GM18867 (cell line): ENCODE measurements around the gene KIF24.
"Not testable (repeated sequence)": the region's sequence is repeated elsewhere in the genome, so short reads cannot be mapped to it uniquely, and the experiment has no call there.

Experiments
- ATAC-seq: cut with Tn5 transposase; IDR thresholded peaks from one replicate; pipeline ENCODE4 v1.9.1; 2021; ENCODE audit warnings: mild to moderate bottlenecking, moderate library complexity; ENCODE audit not compliant: unreplicated experiment

The KIF24 gene

DNA sequence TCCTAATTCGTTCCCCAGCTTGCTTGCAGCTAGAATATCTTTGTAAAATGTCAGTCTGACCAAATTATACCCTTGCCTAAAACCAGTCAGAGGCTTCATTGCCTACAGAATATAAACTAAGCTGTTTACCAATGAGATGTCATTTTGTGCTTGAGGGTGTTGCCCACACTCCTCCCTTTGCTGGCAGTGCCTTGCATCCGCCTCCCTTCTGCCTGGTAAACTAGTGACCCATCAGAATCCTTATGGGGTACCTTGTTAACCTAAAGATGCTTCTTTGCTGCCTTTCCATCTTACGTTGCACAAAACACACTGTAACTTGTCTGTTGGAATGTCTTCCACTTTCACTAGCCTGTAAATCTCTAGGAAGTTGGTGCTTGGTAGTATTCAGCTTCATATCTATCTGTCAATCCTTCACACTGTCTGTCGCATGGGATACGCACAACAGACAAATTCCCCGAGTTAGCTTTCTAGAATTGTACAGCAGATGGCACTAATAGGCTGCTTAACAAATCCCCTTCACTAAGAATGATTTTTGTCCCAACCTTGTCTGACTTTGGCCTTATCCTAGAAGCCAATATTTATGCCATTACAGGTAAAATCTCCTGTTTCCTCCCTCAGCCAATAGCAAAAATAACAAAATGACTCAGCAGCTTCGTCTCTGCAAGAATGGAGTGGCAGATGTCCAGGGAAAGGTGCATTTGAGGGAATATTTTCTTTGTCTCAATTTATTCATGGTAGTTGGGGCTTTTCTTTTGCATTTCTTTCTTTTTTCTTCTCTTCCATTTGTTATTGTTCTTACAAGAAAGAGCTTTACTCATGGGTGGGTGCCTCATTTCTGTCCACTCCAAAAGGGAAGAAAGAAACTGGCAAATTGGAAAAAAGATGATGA is 3.3 kb upstream of the KIF24 start:
- no peak for ATAC-seq

DNA sequence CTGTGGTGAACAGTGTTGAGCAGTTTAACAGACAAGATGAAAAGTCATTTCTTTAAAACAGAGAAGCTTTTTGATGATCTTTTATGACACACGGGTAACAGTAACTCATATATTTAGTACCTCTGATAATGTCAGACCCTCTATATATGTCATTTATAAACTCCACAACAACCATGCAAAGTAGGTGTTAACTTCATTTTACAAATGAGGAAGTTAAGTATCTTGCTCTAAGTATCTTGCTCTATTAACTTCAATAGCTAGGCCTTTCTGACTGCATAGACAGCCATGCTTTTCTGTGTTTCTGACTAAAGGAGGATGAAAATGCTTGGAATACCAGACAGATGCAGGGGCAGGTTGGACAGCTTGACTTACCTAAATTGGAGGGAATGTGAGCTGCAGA is 2.1 kb upstream of the KIF24 start:
- ATAC-seq: no peak

DNA sequence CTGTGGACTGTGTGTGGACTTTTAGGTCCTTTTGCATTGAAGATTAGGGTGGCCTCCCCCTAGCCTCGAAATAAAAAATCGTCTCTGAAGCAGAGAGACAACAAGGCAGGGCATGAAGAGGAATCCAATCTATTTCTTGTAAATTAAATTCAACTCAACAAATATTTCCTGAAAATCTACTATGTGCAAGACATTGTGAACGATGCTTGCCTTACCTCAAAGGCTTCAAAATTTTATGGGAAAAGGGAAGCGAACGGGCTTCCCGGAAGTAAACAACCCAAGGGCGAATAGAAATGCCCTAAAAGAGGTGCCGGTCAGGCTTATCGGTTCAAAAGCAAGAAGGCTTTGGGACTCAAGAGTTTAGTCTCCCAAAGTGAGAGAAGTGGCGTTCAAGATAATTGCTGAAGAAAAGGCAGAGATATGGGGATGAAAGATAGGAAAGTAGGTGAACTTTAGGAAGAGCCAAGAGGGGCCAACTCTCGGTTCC is 525 bp downstream of the KIF24 start:
- ATAC-seq: peak; percentile 1

DNA sequence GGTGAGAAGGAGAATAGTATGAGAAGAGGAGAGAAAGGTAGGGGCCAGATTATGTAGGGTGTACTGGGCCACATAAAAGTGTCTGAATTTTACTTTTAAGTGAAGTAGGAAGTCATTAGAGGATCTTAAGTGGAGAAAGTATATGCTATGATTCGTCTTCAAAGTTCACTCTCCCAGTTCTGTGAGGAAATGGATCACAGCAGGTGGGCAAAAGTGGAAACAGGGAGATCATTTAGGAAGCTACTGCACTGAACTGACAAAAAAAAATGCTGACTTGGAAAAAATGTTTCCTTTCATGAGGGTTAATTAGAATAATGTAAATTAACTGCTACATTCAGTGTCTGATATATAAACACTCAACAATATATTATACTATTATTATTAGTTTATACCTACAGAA is 2.4 kb downstream of the KIF24 start:
- ATAC-seq: no peak

DNA sequence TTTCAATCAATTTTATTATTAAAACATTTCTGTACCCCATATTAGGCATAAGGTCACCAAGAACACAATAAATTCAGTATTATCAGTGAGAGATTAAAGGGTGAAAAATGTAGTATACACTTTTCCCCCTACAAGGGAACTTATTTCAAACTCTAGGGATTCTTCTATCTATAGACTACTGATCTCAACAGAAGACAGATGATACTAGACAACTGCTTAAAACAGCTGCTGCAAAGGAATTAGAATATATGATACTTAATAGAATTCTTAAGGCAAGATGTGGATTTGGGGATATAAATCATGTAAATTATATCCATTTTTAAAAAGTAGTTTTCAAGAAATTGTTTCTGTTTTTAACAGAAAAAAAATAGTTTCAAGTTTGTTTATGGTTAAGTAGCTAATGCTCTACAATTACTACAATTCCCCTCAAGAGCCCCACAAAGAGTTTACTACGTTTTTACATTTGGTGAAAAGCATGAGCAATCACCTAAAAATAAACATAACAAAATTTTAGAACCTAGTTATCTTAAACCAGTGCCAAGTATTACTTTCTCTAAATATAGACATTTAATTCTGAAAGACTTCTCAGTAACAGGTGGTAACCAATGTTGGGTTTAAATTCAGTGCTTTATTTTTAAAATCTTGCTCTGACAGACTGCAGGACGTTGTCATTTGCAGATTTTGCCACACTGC is 6.0 kb downstream of the KIF24 start:
- ATAC-seq: no peak

DNA sequence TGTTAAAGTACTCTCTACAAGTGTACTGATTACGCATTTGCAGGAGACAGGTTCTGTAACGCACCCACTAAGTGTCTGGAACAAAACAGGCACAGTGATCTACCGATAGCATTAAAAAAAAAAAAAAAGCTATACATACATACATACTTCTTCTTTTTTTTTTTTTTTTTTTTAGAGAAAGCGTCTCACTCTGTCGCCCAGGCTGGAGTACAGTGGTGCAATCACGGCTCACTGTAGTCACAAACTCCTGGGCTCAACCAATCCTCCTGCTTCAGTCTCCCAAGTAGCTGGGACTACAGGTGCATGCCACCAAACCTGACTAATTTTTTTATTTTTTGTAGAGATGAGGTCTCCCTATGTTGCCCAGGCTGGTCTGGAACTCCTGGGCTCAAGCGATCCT is 7.6 kb downstream of the KIF24 start:
- no peak for ATAC-seq

DNA sequence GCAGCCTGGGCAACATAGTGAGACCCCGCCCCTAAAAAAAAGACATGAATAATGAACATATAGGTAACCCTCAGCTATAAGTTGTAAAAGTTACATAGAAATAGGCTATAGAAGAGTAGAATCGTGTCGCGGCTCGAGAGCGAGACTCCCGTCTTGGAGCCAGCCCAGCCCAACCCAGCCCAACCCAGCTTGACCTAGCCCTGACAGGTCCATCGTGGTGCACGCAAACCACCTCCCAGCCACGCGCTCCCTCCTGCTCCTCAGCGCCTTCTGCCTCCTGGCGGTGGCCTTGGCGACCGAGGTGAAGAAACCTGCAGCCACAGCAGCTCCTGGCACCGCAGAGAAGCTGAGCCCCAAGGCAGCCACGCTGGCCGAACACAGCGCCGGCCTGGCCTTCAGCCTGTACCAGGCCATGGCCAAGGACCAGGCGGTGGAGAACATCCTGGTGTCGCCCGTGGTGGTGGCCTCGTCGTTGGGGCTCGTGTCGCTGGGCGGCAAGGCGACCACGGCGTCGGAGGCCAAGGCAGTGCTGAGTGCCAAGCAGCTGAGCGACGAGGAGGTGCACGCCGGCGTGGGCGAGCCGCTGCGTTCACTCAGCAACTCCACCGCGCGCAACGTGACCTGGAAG is 10.8 kb downstream of the KIF24 start:
- ATAC-seq: no peak

DNA sequence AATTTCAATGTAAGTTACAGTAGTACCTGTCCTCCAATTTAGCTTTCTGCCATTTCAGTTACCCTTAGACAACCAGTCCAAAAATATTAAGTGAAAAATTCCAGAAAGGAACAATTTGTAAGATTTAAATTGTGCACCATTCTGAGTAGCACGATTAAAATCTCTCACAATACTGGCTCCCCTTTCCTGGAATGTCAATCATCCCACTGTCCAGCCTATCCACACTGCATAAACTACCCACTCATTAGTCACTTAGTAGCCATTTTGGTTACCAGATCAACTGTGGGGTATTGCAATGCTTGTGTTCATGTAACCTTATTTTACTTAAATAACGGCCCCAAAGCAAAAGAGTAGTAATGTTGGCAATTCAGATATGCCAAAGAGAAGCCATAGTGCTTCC is 11.6 kb downstream of the KIF24 start:
- ATAC-seq: no peak

DNA sequence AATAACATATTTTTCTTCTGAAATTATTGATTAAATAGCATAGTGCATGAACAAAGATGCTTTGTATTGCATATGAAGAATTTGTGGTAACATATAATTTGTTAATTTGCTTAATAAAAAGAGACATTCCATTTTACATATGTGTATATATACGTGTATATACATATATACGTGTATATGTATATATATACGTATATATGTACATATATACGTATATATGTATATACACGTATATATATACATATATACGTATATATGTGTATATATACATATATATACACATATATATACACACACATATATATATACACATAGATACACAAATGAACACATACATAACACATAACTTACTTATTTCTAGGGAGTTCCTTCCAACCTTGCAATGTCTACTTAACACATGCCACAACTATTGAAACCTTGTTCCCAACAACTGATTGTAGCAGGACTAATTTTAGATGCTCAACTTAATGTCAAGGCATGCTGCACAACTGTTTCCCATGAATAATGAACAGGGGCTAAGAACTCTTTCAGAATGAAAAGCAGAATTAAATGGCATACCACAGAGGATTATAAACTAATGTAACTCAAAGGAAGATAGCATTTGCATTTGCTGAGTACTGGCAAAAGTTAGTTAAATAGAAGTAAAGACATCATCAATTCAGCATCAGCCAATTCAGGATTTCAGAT is 17.4 kb downstream of the KIF24 start:
- ATAC-seq: no peak

DNA sequence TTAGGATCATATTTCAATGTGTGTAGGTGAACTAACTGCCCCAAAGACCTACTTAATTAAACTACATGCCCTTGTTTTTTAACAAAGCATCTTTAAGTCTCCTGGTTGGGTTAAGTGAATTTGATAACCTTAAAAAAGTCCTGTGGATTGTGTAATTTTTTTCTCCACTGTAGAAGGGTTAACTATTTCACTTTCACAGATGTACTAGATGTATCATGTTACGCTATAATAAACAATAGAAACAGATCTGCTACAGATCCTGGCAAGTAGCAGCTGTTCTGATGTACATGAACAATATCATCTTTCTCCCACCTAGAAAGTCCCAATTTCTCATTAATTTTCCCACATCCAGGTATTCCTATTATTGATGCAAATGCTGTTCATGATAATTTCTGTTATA is 18.9 kb downstream of the KIF24 start:
- ATAC-seq: no peak

DNA sequence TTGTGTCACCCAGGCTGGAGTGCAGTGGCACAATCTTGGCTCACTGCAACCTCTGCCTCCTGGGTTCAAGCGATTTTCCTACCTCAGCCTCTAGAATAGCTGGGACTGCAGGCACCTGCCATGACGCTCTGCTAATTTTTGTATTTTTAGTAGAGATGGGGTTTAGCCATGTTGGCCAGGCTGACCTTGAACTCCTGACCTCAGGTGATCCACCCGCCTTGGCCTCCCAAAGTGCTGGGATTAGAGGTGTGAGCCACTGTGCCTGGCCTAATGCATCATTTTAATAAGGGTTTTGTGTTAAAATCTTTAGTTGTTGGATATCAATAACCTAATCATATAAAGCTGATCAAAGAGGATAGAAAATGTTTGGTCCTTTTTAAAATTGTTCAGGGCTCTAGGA is 20.8 kb downstream of the KIF24 start:
- not testable (repeated sequence) for ATAC-seq

DNA sequence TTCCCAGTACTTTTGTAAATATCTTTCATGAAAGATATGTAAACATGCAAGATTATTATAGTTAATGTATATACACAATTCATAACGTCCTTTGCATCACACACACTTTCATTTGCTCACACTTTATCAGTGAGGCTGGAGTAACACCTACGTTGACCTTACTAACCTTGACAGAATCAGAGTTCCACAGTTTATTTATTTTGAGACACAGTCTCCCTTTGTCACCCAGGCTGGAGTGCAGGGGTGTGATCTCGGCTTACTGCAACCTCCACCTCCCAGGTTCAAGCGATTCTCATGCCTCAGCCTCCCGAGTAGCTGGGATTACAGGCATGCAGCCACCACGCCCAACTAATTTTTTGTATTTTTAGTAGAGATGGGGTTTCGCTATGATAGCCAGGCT is 28.0 kb downstream of the KIF24 start:
- ATAC-seq: not testable (repeated sequence)

DNA sequence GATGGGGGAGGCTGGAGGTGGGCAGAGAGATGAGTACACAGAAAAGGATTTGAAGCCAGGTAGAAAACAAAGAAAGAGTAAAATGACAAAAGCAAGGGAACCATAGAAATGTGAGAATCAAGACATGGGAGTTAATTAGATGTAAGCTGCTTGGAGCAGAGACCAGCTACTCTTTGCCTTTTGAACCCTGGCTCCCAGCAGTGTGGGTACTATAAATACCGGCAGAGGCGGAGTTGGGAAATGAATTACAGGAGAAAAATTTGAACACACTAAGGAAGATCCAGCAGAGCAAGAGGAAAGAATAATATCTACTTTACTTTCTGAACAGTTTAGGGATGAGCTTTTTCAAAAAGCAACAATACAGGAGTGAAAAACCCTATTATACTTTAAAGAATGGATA is 36.5 kb downstream of the KIF24 start:
- no peak for ATAC-seq

DNA sequence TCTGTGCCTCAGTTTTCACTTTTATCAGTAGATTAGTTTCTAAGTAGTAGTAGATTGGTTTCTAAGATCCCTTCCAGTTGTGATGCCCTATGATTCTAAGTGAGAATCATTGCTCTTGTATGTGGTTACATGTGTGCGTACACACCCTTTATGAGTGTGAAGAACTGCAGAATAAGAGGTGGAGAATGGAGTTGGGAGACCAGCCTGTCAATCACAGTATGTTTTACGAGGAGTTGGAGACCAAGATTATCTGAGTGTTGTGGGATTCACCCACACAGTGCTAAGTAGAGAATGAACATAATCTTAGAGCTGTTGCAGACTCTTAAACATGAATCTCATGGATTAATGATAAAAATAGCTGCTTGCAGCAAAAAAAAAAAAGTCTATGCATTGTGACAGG is 37.6 kb downstream of the KIF24 start:
- no peak for ATAC-seq

DNA sequence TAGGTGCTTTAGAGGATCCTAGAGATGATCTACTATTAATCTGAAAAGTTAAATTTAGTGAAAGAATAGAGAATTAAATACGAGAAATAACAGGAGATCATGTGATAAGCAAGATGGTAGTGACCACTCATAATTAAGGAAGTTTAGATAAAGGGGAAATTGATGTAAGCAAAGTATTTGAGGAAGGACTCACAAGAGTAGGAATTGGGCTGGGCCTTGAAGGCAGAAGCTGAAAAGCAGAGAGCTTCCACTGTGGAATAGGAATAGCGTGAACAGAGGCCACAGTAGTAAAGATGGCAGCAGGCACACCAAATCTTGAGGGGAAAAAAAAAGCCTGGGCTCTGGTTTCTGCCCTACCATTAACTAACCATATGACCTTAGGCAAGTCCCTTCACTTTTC is 38.0 kb downstream of the KIF24 start:
- ATAC-seq: no peak

DNA sequence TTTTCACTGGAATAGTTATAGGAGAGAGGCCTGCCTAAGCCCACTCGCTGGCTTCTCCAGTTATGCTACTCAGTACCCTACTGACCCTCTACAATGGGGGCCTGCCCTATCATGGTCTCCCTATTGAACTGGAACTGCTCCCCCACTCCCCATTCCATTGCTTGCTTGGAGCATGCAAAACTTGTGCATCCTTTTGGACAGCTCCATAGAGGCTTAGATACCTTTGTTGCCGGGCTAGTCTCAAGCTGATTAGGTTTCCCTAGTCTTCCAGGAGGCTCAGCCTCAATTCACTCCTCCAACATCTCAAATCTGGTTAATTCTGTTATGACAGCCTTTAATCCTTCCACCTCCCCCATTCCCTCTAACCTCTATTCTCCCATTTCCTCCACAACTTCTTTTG is 39.9 kb downstream of the KIF24 start:
- no peak for ATAC-seq

DNA sequence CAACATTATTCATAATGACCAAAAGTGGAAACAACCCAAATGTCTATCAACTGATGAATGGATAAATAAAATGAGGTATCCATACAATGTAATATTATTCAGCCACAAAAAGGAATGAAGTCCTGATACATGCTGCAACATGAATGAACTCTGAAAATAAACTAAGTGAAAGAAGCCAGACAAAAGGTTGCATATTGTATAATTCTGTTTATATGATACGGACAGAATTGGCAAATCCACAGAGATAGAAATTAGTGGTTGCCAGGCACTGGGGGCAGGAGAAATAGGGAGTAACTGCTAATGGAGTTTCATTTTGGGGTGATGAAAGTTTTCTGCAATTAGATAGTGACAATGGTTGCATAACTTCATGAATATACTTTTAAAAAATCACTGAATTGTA is 47.0 kb downstream of the KIF24 start:
- ATAC-seq: no peak

DNA sequence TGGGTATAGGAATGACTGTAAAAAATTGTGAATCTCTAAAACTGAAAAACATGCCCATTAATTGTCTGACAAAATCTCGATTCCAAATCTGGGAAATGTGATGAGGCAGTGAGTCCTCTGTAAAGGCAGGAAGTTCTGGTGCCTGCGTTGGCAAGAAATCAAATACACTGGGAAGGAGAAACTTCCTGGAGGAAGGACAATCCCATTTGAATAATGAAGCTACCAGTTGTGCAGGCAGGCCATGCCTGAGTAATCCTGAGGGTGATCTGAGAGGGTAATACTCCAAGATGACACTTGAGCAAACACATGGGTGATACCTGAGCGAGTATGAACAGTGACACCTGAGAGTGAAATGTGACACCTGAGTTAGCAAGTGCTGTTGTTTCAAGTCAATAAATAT is 49.7 kb downstream of the KIF24 start:
- ATAC-seq: no peak
